Amniotic epithelial cell (primary cell): ENCODE data around the gene GJC3.
"Not testable (repeated sequence)": the region's sequence is repeated elsewhere in the genome, so short reads cannot be mapped to it uniquely, and the experiment has no call there.

Experiments used
- DNase-seq: peaks from one replicate; pipeline ENCODE4 v3.0.0-alpha.2; 2010; ENCODE audit warnings: low read depth

GJC3 gene

GRCh38 chr7:99929730-99930053 lies 272 bp upstream of the GJC3 start:
- DNase-seq = no peak

- no peak for DNase-seq
These were observed 1.2 kb downstream of the GJC3 start for GRCh38 chr7:99928188-99928587.

- DNase-seq = no peak
These were observed 1.9 kb downstream of the GJC3 start for GRCh38 chr7:99927536-99927935.

GRCh38 chr7:99926321-99926720 lies 3.1 kb downstream of the GJC3 start:
- no peak for DNase-seq

GRCh38 chr7:99923200-99923599 lies 6.2 kb downstream of the GJC3 start:
- no peak for DNase-seq

GRCh38 chr7:99920149-99920548 lies 9.3 kb downstream of the GJC3 start:
- DNase-seq = peak; percentile 22

- DNase-seq = no peak
These were observed 9.7 kb downstream of the GJC3 start for GRCh38 chr7:99919814-99920112.

- DNase-seq = peak; percentile 93
These were observed 10.2 kb downstream of the GJC3 start, which contains the start of gene TRIM4 for GRCh38 chr7:99918959-99919813. TRIM4 (minus strand) TSS chr7:99919530; CDS start chr7:99919401, 129 bp downstream.

GRCh38 chr7:99910976-99911375 lies 18.4 kb downstream of the GJC3 start:
- DNase-seq = no peak

GRCh38 chr7:99901581-99901980 lies 27.8 kb downstream of the GJC3 start:
- DNase-seq = no peak

GRCh38 chr7:99899830-99900519 lies 29.4 kb downstream of the GJC3 start:
- DNase-seq = no peak

GRCh38 chr7:99898836-99899235 lies 30.6 kb downstream of the GJC3 start:
- DNase-seq = no peak

- no peak for DNase-seq
These were observed 31.4 kb downstream of the GJC3 start for GRCh38 chr7:99898023-99898357.

GRCh38 chr7:99897322-99898022 lies 31.9 kb downstream of the GJC3 start:
- DNase-seq = no peak

GRCh38 chr7:99894738-99895137 lies 34.7 kb downstream of the GJC3 start:
- DNase-seq = no peak

GRCh38 chr7:99893280-99893679 lies 36.1 kb downstream of the GJC3 start:
- no peak for DNase-seq

GRCh38 chr7:99890348-99890747 lies 39.1 kb downstream of the GJC3 start:
- DNase-seq = not testable (repeated sequence)

GRCh38 chr7:99888366-99888765 lies 41.1 kb downstream of the GJC3 start:
- not testable (repeated sequence) for DNase-seq

GRCh38 chr7:99881370-99881769 lies 48.0 kb downstream of the GJC3 start:
- no peak for DNase-seq

GRCh38 chr7:99876933-99877332 lies 52.5 kb downstream of the GJC3 start, which contains the start of gene OR2AE1:
OR2AE1 (minus strand) TSS chr7:99877033; CDS start chr7:99877033, 0 bp downstream.
- DNase-seq = no peak

- no peak for DNase-seq
These were observed 52.9 kb downstream of the GJC3 start for GRCh38 chr7:99876491-99876890.
